ENCODE measurements around the gene AKAP9. TPM values are rescaled to one million over a fixed set of nuclear protein-coding genes. Genes with fewer than 3 reads are reported as not detected.

Gene AKAP9
- total RNA-seq (10 to 100 TPM; 33.6 to 97.7 TPM), polyA plus RNA-seq (10 to 100 TPM; 14.6 to 80.4 TPM)

- H3K9ac ChIP-seq (ENCODE audit: low read depth in 1 of 2, low read length in 2 of 2): peak within 1 kb of the TSS; percentile 50 to 92
- H3K27ac ChIP-seq (ENCODE audit: low read depth in 1 of 2, low read length in 2 of 2): peak within 1 kb of the TSS; percentile 79 to 94
- no peaks in the 10 kb centered on the region for H3K36me3 ChIP-seq (ENCODE audit: control insufficient read depth in 4 of 4, insufficient read depth in 3 of 4, low read depth in 1 of 4, low read length in 3 of 4)
- H3K4me1 ChIP-seq (ENCODE audit: control insufficient read depth in 4 of 4, insufficient read depth in 4 of 4, low read length in 3 of 4): peaks cover 0 to 26% (median 10%) of the 10 kb centered on the region in 4 donors
- H3K4me3 ChIP-seq (ENCODE audit: low read depth in 1 of 3, low read length in 3 of 3): peak within 1 kb of the TSS; percentile 70 to 88 (median 81)
- no peaks in the 10 kb centered on the region for H3K9me3 ChIP-seq (ENCODE audit: control insufficient read depth in 4 of 4, low read length in 3 of 4)
- TF ChIP-seq GABPA (IDR thresholded peaks at IDR 0.05 in 1 of 2, conservative IDR thresholded peaks at IDR 0.05 in 1 of 2) (peak in 1 of 2 donors; percentile 35), RAD21 (IDR thresholded peaks at IDR 0.05) (peak in 1 of 2 donors; percentile 32), YY1 (IDR thresholded peaks at IDR 0.05) (peak; percentile 98), JUND (IDR thresholded peaks at IDR 0.05) (no peak), MAX (IDR thresholded peaks at IDR 0.05) (no peak), NR2F2 (IDR thresholded peaks at IDR 0.05) (no peak), TAF1 (conservative IDR thresholded peaks at IDR 0.05) (peak; percentile 70), CTCF (IDR thresholded peaks at IDR 0.05; ENCODE audit: low read depth, low read length, missing input control) (no peak), SP1 (IDR thresholded peaks at IDR 0.05) (peak; percentile 46), EGR1 (IDR thresholded peaks at IDR 0.05; ENCODE audit: low read depth in 2 of 2) (no peak), ZBTB33 (IDR thresholded peaks at IDR 0.05) (no peak), FOXA2 (IDR thresholded peaks at IDR 0.05) (no peak), HNF4A (conservative IDR thresholded peaks at IDR 0.05) (no peak), FOXA1 (IDR thresholded peaks at IDR 0.05) (no peak), RXRA (IDR thresholded peaks at IDR 0.05) (peak; percentile 23 to 44)
- TF ChIP-seq, protein P1, sequence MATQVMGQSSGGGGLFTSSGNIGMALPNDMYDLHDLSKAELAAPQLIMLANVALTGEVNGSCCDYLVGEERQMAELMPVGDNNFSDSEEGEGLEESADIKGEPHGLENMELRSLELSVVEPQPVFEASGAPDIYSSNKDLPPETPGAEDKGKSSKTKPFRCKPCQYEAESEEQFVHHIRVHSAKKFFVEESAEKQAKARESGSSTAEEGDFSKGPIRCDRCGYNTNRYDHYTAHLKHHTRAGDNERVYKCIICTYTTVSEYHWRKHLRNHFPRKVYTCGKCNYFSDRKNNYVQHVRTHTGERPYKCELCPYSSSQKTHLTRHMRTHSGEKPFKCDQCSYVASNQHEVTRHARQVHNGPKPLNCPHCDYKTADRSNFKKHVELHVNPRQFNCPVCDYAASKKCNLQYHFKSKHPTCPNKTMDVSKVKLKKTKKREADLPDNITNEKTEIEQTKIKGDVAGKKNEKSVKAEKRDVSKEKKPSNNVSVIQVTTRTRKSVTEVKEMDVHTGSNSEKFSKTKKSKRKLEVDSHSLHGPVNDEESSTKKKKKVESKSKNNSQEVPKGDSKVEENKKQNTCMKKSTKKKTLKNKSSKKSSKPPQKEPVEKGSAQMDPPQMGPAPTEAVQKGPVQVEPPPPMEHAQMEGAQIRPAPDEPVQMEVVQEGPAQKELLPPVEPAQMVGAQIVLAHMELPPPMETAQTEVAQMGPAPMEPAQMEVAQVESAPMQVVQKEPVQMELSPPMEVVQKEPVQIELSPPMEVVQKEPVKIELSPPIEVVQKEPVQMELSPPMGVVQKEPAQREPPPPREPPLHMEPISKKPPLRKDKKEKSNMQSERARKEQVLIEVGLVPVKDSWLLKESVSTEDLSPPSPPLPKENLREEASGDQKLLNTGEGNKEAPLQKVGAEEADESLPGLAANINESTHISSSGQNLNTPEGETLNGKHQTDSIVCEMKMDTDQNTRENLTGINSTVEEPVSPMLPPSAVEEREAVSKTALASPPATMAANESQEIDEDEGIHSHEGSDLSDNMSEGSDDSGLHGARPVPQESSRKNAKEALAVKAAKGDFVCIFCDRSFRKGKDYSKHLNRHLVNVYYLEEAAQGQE (IDR thresholded peaks at IDR 0.05): no peak
- peak; percentile 90 for DNase-seq (ENCODE audit: low spot score)
- no peaks in the 10 kb centered on the region for H3K27me3 ChIP-seq (ENCODE audit: control insufficient read depth in 4 of 4, insufficient read depth in 4 of 4, low read length in 3 of 4)
- WGBS: under 1% methylated on average over 59 of the region's 59 CpGs
Observed at GRCh38 chr7:91940572-91941341, at the start of gene AKAP9. TSS of gene AKAP9 (plus strand) at chr7:91940862. CDS start at chr7:91941100, 238 bp downstream.
